Peyer's patch (tissue), 4 donors: ENCODE measurements around the gene JAZF1. TPM values are rescaled to one million over a fixed set of nuclear protein-coding genes. Genes with fewer than 3 reads are reported as not detected.
A peak's percentile ranks its signal among the peaks of the same experiment; 100 is the strongest.
"Not testable (repeated sequence)": the region's sequence is repeated elsewhere in the genome, so short reads cannot be mapped to it uniquely, and the experiment has no call there.

ENCODE experiments used
- DNase-seq, 3 donors: peaks; one replicate each; pipeline ENCODE4 v3.0.0-alpha.2; 2017 to 2019
- H3K27ac ChIP-seq, 4 donors: fragments of 200-600 bp; sonication (generic); one replicate each; pipeline ENCODE4 v1.5.1; 2016 to 2019
- H3K27me3 ChIP-seq, 2 donors: fragments of 200-600 bp; sonication (generic); one replicate each; pipeline ENCODE4 v1.5.1; 2019
- H3K36me3 ChIP-seq, 3 donors: fragments of 200-600 bp; sonication (generic); one replicate each; pipeline ENCODE4 v1.5.1; 2016 to 2019
- H3K4me1 ChIP-seq, 4 donors: fragments of 200-600 bp; sonication (generic); one replicate each; pipeline ENCODE4 v1.5.1; 2016 to 2019
- H3K4me3 ChIP-seq, 4 donors: fragments of 200-600 bp; sonication (generic); 1 replicate in 3 of 4; 2 replicates in 1 of 4; pipeline ENCODE4 v1.5.1; 2016 to 2019; ENCODE audit warnings: mild to moderate bottlenecking in 1 of 4
- H3K9me3 ChIP-seq, 4 donors: fragments of 200-600 bp; sonication (generic); one replicate each; pipeline ENCODE4 v1.5.1; 2016 to 2019; ENCODE audit warnings: mild to moderate bottlenecking in 1 of 4
- CTCF ChIP-seq, 6 experiments: fragments of 450-650 bp in 4 of 6; fragments of 200-600 bp in 2 of 6; sonication (generic) in 1 of 6; IDR thresholded peaks; one replicate each; pipeline ENCODE4 v1.5.1; 2017 to 2019; ENCODE audit warnings: antibody characterized with exemption in 6 of 6, mild to moderate bottlenecking in 3 of 6, moderate library complexity in 1 of 6
- POLR2A ChIP-seq, 2 donors: fragments of 450-650 bp; IDR thresholded peaks; one replicate each; pipeline ENCODE4 v1.5.1; 2017; ENCODE audit warnings: antibody characterized with exemption in 2 of 2, mild to moderate bottlenecking in 2 of 2, moderate library complexity in 2 of 2
- total RNA-seq, 4 donors: library from RNA; depleted of rRNA; stranded (reverse); fragments of >200 nt; gene quantifications; one replicate each; pipeline ENCODE4 v1.1.0, GENCODE V29; 2016

JAZF1 gene
- total RNA-seq, 4 donors from 2014 or later = 1.9 to 15.7 (median 2.6) TPM

GRCh38 chr7:27866256-27866655 lies 314.3 kb downstream of the JAZF1 start:
- Histone ChIP-seq H3K27ac (no peak overlapping the region), H3K9me3 (no peaks in the 10 kb centered on the region), H3K36me3 (no peaks in the 10 kb centered on the region), H3K4me1 (no peaks in the 10 kb centered on the region), H3K4me3 (no peak overlapping the region), H3K27me3 (no peaks in the 10 kb centered on the region)
- TF ChIP-seq CTCF (IDR thresholded peaks at IDR 0.05) (no peak), POLR2A (IDR thresholded peaks at IDR 0.05) (no peak)
- DNase-seq = no peak

- Histone ChIP-seq H3K27ac (no peak overlapping the region), H3K9me3 (no peaks in the 10 kb centered on the region), H3K27me3 (no peaks in the 10 kb centered on the region), H3K4me3 (no peak overlapping the region), H3K4me1 (no peaks in the 10 kb centered on the region), H3K36me3 (no peaks in the 10 kb centered on the region)
- TF ChIP-seq CTCF (IDR thresholded peaks at IDR 0.05) (no peak), POLR2A (IDR thresholded peaks at IDR 0.05) (no peak)
- no peak for DNase-seq
These were observed 316.7 kb downstream of the JAZF1 start for GRCh38 chr7:27863880-27864279.

GRCh38 chr7:27861747-27862146 lies 318.8 kb downstream of the JAZF1 start:
- TF ChIP-seq POLR2A (IDR thresholded peaks at IDR 0.05) (no peak), CTCF (IDR thresholded peaks at IDR 0.05) (no peak)

GRCh38 chr7:27860800-27861199 lies 319.8 kb downstream of the JAZF1 start:
- no peak overlapping the region for H3K27ac ChIP-seq
- no peak overlapping the region for H3K4me3 ChIP-seq
- H3K36me3 ChIP-seq = no peaks in the 10 kb centered on the region
- no peaks in the 10 kb centered on the region for H3K27me3 ChIP-seq
- no peaks in the 10 kb centered on the region for H3K4me1 ChIP-seq
- TF ChIP-seq CTCF (IDR thresholded peaks at IDR 0.05) (no peak), POLR2A (IDR thresholded peaks at IDR 0.05) (no peak)
- no peaks in the 10 kb centered on the region for H3K9me3 ChIP-seq
- DNase-seq = no peak

More at GRCh38 chr7:27861747-27862146, 318.8 kb downstream of the JAZF1 start:
- Histone ChIP-seq H3K36me3 (no peaks in the 10 kb centered on the region), H3K27ac (no peak overlapping the region), H3K9me3 (no peaks in the 10 kb centered on the region), H3K4me3 (no peak overlapping the region), H3K4me1 (no peaks in the 10 kb centered on the region), H3K27me3 (no peaks in the 10 kb centered on the region)
- DNase-seq = no peak

GRCh38 chr7:27856703-27857485 lies 323.7 kb downstream of the JAZF1 start:
- H3K27me3 ChIP-seq, H3K9me3 ChIP-seq, H3K27ac ChIP-seq, H3K36me3 ChIP-seq, H3K4me3 ChIP-seq, DNase-seq, H3K4me1 ChIP-seq: not testable (repeated sequence)

GRCh38 chr7:27850531-27850930 lies 330.1 kb downstream of the JAZF1 start:
- no peak for DNase-seq
- H3K27ac ChIP-seq = no peak overlapping the region
- H3K4me1 ChIP-seq = no peaks in the 10 kb centered on the region
- H3K4me3 ChIP-seq = no peak overlapping the region
- TF ChIP-seq POLR2A (IDR thresholded peaks at IDR 0.05) (no peak), CTCF (IDR thresholded peaks at IDR 0.05) (peak in 1 of 6 experiments; percentile 2)
- no peaks in the 10 kb centered on the region for H3K36me3 ChIP-seq
- H3K9me3 ChIP-seq = no peaks in the 10 kb centered on the region
- no peaks in the 10 kb centered on the region for H3K27me3 ChIP-seq
